ENCODE results near the gene SLC19A1.
"Not testable (repeated sequence)": the region's sequence is repeated elsewhere in the genome, so short reads cannot be mapped to it uniquely, and the experiment has no call there.

The SLC19A1 gene

DNA sequence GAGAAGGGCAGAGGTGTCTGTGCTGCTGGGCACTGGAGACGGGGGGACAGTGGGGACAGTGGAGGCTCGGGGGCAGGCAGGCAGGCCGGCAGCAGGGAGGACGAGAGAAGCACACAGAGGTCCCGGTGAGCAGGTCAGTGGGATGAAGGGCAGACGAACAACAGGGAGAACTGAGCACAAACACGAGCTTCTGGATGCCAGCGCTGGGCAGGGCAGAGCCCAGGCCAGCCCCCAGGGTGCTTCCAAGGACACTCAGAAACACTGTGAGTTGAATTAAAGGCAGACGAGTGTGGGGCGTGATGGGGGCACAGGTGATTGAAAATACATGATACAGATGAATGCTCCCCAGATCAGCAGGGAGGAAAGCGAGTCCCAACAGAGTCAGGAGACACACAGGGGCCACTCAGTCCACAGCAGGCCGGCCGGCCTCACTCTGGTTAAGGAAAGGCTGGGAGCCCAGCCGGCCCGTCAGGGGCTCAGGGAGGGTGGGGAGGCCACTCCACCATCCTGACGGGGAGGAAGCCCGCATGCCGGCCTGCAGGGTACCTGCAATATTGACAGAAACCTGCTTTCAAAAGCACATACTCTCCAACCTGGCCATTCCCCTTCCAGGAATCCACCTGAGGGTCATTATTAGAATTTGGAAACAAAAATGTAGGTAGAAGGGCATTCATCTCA, 14.1 kb downstream of the SLC19A1 start:
- no peak for DNase-seq (ENCODE audit: low read depth)
- TF ChIP-seq, protein P1, sequence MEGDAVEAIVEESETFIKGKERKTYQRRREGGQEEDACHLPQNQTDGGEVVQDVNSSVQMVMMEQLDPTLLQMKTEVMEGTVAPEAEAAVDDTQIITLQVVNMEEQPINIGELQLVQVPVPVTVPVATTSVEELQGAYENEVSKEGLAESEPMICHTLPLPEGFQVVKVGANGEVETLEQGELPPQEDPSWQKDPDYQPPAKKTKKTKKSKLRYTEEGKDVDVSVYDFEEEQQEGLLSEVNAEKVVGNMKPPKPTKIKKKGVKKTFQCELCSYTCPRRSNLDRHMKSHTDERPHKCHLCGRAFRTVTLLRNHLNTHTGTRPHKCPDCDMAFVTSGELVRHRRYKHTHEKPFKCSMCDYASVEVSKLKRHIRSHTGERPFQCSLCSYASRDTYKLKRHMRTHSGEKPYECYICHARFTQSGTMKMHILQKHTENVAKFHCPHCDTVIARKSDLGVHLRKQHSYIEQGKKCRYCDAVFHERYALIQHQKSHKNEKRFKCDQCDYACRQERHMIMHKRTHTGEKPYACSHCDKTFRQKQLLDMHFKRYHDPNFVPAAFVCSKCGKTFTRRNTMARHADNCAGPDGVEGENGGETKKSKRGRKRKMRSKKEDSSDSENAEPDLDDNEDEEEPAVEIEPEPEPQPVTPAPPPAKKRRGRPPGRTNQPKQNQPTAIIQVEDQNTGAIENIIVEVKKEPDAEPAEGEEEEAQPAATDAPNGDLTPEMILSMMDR (conservative IDR thresholded peaks at IDR 0.05; ENCODE audit: low read length) = no peak

DNA sequence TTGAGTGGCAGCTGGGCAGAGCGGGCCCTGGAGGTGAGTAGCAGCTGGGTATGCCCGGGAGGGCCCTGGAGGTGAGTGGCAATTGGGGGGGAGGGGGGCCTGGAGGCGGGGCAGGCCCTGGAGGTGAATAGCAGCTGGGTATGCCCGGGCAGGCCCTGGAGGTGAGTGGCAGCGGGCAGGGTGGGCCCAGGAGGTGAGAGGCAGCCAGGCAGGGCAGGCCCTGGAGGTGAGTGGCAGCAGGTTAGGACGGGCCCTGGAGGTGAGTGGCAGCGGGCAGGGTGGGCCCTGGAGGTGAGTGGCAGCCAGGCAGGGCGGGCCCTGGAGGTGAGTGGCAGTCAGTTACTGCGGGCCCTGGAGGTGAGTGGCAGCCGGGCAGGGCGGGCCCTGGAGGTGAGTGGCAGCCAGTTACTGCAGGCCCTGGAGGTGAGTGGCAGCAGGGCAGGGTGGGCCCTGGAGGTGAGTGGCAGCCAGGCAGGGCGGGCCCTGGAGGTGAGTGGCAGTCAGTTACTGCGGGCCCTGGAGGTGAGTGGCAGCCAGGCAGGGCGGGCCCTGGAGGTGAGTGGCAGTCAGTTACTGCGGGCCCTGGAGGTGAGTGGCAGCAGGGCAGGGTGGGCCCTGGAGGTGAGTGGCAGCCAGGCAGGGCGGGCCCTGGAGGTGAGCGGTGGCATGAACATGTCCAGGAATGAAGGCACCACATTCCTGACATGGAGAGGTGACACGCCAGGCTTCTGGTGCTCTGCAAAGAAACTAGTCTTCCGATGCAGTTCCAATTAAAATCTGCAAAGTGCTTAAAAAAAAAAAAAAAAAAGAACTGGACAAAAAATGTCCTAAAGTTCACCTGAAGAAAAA, 14.9 kb downstream of the SLC19A1 start:
- not testable (repeated sequence) for DNase-seq (ENCODE audit: low read depth); H3K4me3 ChIP-seq (ENCODE audit: low read length)

More for the DNA sequence above, 14.1 kb downstream of the SLC19A1 start:
- no peak overlapping the region for H3K4me3 ChIP-seq (ENCODE audit: low read length)

DNA sequence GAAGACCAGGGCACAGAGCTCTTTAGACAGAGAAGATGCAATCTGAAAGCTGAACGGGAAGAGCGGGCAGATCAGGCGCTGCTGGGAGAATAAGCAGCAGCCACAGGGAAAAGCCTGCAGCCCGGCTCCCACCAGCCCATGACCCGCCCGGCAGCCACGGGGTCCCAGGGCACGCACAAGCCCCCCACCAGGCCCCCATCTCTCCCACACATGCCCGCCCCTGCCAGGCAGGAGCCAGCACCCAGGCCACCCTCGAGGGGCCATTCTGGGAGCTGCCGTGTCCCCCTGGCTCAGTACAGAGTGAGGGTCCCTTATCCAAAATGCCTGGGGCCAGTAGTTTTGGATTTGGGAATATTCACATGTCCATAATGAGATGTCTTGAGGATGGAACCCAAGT, 16.3 kb downstream of the SLC19A1 start:
- no peak overlapping the region for H3K4me3 ChIP-seq (ENCODE audit: low read length)
- DNase-seq (ENCODE audit: low read depth) = no peak
- TF ChIP-seq, protein P1 (conservative IDR thresholded peaks at IDR 0.05; ENCODE audit: low read length) = no peak

DNA sequence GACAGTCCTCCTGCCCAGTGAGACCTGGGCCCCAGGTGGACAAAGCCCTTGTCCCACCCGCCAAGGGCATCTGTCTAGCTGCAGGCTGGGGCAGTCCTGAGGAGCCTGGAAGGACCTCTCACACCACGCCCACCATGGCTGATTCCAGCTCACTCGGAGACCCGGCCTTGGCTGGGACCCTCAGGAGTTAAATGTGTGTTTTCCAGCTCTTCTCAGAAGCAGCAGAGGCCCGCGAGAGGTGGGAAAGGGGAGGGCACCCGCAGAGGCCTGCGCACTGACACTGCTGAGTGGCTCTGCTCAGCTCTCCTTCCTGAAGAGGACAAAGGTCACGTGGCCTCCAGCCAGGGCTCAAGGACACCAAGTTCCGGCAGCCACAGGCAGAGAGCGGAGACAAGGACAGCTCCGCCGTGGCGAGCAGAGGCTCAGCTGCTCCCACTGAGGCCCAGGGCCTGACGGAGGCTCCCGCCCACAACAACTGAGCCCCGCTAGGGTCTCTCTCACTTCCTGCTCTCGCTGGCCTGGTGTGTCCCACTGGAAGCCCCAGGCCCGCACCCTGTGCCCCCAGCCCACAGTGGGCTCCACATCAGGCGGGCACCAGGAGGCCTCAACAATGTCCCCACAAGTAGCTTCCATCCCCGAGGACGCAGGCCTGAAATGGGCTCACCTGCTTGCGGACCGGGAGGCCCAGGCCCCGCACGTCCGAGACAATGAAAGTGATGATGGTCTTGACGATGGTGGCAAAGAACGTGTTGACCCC, 16.9 kb downstream of the SLC19A1 start:
- TF ChIP-seq, protein P1 (conservative IDR thresholded peaks at IDR 0.05; ENCODE audit: low read length) = no peak
- no peak for DNase-seq (ENCODE audit: low read depth)
- no peak overlapping the region for H3K4me3 ChIP-seq (ENCODE audit: low read length)

DNA sequence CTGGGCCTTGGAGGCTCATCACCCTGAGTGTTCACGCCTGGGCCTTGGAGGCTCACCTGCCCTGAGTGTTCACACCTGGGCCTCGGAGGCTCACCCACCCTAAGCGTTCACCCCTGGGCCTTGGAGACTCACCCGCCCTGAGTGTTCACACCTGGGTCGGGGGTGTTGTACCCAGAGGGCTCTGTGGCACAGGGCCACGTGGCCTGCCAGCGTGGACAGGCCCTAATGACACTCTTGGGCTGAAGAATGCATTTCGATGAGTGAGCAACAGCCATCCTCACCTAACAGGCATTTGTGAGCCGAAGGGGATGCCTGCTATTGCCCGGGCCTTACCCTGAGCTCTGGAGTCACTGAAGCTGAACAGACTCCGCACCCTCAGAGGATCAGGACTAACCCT, 17.5 kb downstream of the SLC19A1 start:
- TF ChIP-seq, protein P1 (conservative IDR thresholded peaks at IDR 0.05; ENCODE audit: low read length) = no peak
- no peak overlapping the region for H3K4me3 ChIP-seq (ENCODE audit: low read length)

DNA sequence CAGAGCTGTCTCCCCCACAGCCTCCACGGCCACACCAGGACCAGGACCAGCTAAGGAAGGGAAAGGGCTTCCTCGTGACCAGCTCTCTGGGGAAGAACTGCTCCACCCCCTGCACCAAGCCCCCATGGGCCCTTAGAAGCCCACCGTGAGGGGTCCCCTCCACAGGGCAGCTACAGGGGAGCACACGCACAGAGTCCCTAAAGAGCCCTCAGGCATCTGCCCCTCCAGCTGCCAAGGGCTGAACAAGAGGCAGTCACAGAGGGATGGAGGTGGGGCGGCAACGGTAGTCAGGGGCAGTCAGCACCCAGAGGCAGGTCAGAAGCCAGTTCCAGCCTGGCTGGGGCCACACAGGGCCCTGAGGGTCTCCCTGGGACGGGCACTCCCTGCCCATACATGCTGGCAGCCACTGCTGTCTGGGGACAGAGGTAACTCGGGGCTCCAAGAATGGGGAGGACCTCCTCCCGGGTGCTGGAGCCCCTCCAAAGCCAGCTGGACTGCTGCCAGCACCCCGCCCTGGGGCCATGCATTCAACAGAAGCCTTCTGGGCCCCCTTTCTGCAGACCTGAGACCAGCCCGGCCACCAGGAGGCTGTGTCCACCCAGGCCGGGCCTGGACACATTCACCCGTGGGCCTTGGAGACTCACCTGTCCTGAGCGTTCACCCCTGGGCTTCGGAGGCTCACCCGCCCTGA, 18.7 kb downstream of the SLC19A1 start:
- TF ChIP-seq, protein P1 (conservative IDR thresholded peaks at IDR 0.05; ENCODE audit: low read length) = no peak
- no peak for DNase-seq (ENCODE audit: low read depth)
- no peak overlapping the region for H3K4me3 ChIP-seq (ENCODE audit: low read length)

More for the DNA sequence above, 17.5 kb downstream of the SLC19A1 start:
- DNase-seq (ENCODE audit: low read depth) = no peak

DNA sequence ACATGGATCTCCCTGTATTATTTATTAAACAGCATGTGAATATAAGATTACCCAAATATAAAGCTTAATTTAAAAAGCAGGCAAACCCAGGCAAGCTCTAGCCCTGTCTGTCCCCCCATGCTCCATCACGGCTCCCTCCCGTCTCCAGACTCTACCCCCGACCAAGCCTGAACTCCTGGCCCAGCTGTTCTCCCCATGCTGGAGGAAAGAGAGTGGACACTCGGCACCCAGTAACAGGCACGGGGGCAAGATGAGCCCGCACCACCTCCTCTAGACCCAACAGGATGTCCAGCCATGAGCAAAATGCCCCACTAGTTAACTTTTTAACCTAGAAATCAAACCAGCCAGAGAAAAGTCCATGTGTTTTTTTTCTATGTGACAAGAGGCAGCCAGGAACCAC, 19.3 kb downstream of the SLC19A1 start:
- no peak overlapping the region for H3K4me3 ChIP-seq (ENCODE audit: low read length)
- TF ChIP-seq, protein P1 (conservative IDR thresholded peaks at IDR 0.05; ENCODE audit: low read length) = no peak
- DNase-seq (ENCODE audit: low read depth) = no peak
